ENCODE results near the gene FLYWCH1.
"Not testable (repeated sequence)": the region's sequence is repeated elsewhere in the genome, so short reads cannot be mapped to it uniquely, and the experiment has no call there.

Gene FLYWCH1

GRCh38 chr16:2894231-2894630 lies 17.5 kb upstream of the FLYWCH1 start:
- H3K27ac Mint-ChIP-seq: no peak overlapping the region
- no peaks in the 10 kb centered on the region for H3K36me3 Mint-ChIP-seq
- no peaks in the 10 kb centered on the region for H3K9me3 Mint-ChIP-seq
- H3K27me3 Mint-ChIP-seq: no peaks in the 10 kb centered on the region
- peaks cover 25% of the 10 kb centered on the region for H3K4me1 Mint-ChIP-seq
- no peak overlapping the region for H3K4me3 Mint-ChIP-seq
- no peak for ATAC-seq

GRCh38 chr16:2895813-2896212 lies 15.9 kb upstream of the FLYWCH1 start:
- Mint-ChIP-seq H3K36me3 (no peaks in the 10 kb centered on the region), H3K9me3 (no peaks in the 10 kb centered on the region), H3K27me3 (no peaks in the 10 kb centered on the region), H3K27ac (peak overlapping the region; percentile 73), H3K4me1 (peaks cover 25% of the 10 kb centered on the region), H3K4me3 (no peak overlapping the region)
- no peak for ATAC-seq

- no peaks in the 10 kb centered on the region for H3K9me3 Mint-ChIP-seq
- peak overlapping the region; percentile 73 for H3K27ac Mint-ChIP-seq
- ATAC-seq: peak; percentile 4
- peaks cover 25% of the 10 kb centered on the region for H3K4me1 Mint-ChIP-seq
- H3K27me3 Mint-ChIP-seq: no peaks in the 10 kb centered on the region
- peak overlapping the region; percentile 30 for H3K4me3 Mint-ChIP-seq
- H3K36me3 Mint-ChIP-seq: no peaks in the 10 kb centered on the region
Observed at GRCh38 chr16:2896480-2897010, 15.2 kb upstream of the FLYWCH1 start.

- Mint-ChIP-seq H3K36me3 (no peaks in the 10 kb centered on the region), H3K4me1 (peaks cover 25% of the 10 kb centered on the region), H3K9me3 (no peaks in the 10 kb centered on the region), H3K27ac (peak overlapping the region; percentile 73), H3K4me3 (peak overlapping the region; percentile 53), H3K27me3 (no peaks in the 10 kb centered on the region)
- ATAC-seq: peak; percentile 99
Observed at GRCh38 chr16:2897110-2897509, 14.6 kb upstream of the FLYWCH1 start.

- no peak overlapping the region for H3K27ac Mint-ChIP-seq
- H3K36me3 Mint-ChIP-seq: no peaks in the 10 kb centered on the region
- H3K9me3 Mint-ChIP-seq: no peaks in the 10 kb centered on the region
- no peak overlapping the region for H3K4me3 Mint-ChIP-seq
- peaks cover 30% of the 10 kb centered on the region for H3K4me1 Mint-ChIP-seq
- no peak for ATAC-seq
- no peaks in the 10 kb centered on the region for H3K27me3 Mint-ChIP-seq
Observed at GRCh38 chr16:2898831-2899563, 12.7 kb upstream of the FLYWCH1 start.

- Mint-ChIP-seq H3K9me3 (no peaks in the 10 kb centered on the region), H3K4me3 (no peak overlapping the region), H3K4me1 (peaks cover 36% of the 10 kb centered on the region), H3K36me3 (no peaks in the 10 kb centered on the region), H3K27ac (no peak overlapping the region), H3K27me3 (no peaks in the 10 kb centered on the region)
- ATAC-seq: no peak
Observed at GRCh38 chr16:2899564-2900072, 12.1 kb upstream of the FLYWCH1 start.

- Mint-ChIP-seq H3K27ac (no peak overlapping the region), H3K4me1 (peaks cover 41% of the 10 kb centered on the region), H3K27me3 (no peaks in the 10 kb centered on the region), H3K36me3 (no peaks in the 10 kb centered on the region), H3K4me3 (no peak overlapping the region), H3K9me3 (no peaks in the 10 kb centered on the region)
- ATAC-seq: no peak
Observed at GRCh38 chr16:2900526-2901075, 11.1 kb upstream of the FLYWCH1 start.

- no peak for ATAC-seq
- no peaks in the 10 kb centered on the region for H3K9me3 Mint-ChIP-seq
- no peaks in the 10 kb centered on the region for H3K27me3 Mint-ChIP-seq
- H3K4me1 Mint-ChIP-seq: peaks cover 44% of the 10 kb centered on the region
- H3K4me3 Mint-ChIP-seq: no peak overlapping the region
- no peaks in the 10 kb centered on the region for H3K36me3 Mint-ChIP-seq
- no peak overlapping the region for H3K27ac Mint-ChIP-seq
Observed at GRCh38 chr16:2902337-2903130, 9.2 kb upstream of the FLYWCH1 start.

- peak; percentile 76 for ATAC-seq
- H3K4me1 Mint-ChIP-seq: peaks cover 34% of the 10 kb centered on the region
- no peaks in the 10 kb centered on the region for H3K27me3 Mint-ChIP-seq
- H3K27ac Mint-ChIP-seq: peak overlapping the region; percentile 72
- H3K36me3 Mint-ChIP-seq: no peaks in the 10 kb centered on the region
- H3K4me3 Mint-ChIP-seq: peak overlapping the region; percentile 90
- no peaks in the 10 kb centered on the region for H3K9me3 Mint-ChIP-seq
Observed at GRCh38 chr16:2904100-2904921, 7.4 kb upstream of the FLYWCH1 start.

- Mint-ChIP-seq H3K27ac (peak overlapping the region; percentile 72), H3K4me3 (peak overlapping the region; percentile 90), H3K36me3 (no peaks in the 10 kb centered on the region), H3K27me3 (no peaks in the 10 kb centered on the region), H3K4me1 (peaks cover 34% of the 10 kb centered on the region), H3K9me3 (no peaks in the 10 kb centered on the region)
- peak; percentile 4 for ATAC-seq
Observed at GRCh38 chr16:2904922-2905240, 6.8 kb upstream of the FLYWCH1 start.

- peak overlapping the region; percentile 72 for H3K27ac Mint-ChIP-seq
- ATAC-seq: peak; percentile 90
- H3K4me1 Mint-ChIP-seq: peaks cover 34% of the 10 kb centered on the region
- H3K27me3 Mint-ChIP-seq: no peaks in the 10 kb centered on the region
- peak overlapping the region; percentile 90 for H3K4me3 Mint-ChIP-seq
- H3K9me3 Mint-ChIP-seq: no peaks in the 10 kb centered on the region
- H3K36me3 Mint-ChIP-seq: no peaks in the 10 kb centered on the region
Observed at GRCh38 chr16:2905241-2905987, 6.3 kb upstream of the FLYWCH1 start.

GRCh38 chr16:2905988-2906387 lies 5.7 kb upstream of the FLYWCH1 start:
- H3K27me3 Mint-ChIP-seq: no peaks in the 10 kb centered on the region
- peaks cover 34% of the 10 kb centered on the region for H3K4me1 Mint-ChIP-seq
- no peaks in the 10 kb centered on the region for H3K36me3 Mint-ChIP-seq
- no peaks in the 10 kb centered on the region for H3K9me3 Mint-ChIP-seq
- ATAC-seq: no peak
- no peak overlapping the region for H3K27ac Mint-ChIP-seq
- peak overlapping the region; percentile 67 for H3K4me3 Mint-ChIP-seq

GRCh38 chr16:2907084-2907753 lies 4.5 kb upstream of the FLYWCH1 start:
- H3K27ac Mint-ChIP-seq, H3K36me3 Mint-ChIP-seq: not testable (repeated sequence)

More at GRCh38 chr16:2907084-2907753, 4.5 kb upstream of the FLYWCH1 start:
- not testable (repeated sequence) for ATAC-seq, H3K27me3 Mint-ChIP-seq, H3K9me3 Mint-ChIP-seq
- Mint-ChIP-seq H3K4me1 (peaks cover 41% of the 10 kb centered on the region), H3K4me3 (peak overlapping the region; percentile 26)
